ENCODE measurements around the gene VN1R4. TPM values are rescaled to one million over a fixed set of nuclear protein-coding genes. Genes with fewer than 3 reads are reported as not detected.

Gene VN1R4, protein sequence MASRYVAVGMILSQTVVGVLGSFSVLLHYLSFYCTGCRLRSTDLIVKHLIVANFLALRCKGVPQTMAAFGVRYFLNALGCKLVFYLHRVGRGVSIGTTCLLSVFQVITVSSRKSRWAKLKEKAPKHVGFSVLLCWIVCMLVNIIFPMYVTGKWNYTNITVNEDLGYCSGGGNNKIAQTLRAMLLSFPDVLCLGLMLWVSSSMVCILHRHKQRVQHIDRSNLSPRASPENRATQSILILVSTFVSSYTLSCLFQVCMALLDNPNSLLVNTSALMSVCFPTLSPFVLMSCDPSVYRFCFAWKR
- total RNA-seq, result not detected in 2 replicates

DNA sequence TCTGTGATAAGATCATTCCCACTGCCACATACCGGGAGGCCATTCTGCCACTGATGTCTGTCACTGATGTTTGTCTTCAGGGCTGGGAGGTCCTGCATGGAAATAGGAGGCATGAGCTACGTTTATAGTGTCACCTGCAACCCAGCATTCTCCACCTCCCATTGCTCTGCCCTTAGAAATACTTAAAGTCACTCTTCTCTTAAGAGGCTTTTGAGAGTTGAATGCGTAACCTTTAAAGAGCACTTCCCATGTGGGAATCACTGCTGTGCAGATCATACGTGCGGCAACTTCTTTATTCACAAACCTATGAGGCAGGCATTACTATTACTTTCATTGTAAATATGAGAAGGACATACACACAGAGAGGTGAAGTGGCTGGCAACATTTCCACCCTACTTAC lies at the start of gene VN1R4:
Gene VN1R4, minus strand, starts transcription at position 101 of the 400 bp plus-strand sequence. Its CDS starts 58 bp downstream, at position 43.

DNA sequence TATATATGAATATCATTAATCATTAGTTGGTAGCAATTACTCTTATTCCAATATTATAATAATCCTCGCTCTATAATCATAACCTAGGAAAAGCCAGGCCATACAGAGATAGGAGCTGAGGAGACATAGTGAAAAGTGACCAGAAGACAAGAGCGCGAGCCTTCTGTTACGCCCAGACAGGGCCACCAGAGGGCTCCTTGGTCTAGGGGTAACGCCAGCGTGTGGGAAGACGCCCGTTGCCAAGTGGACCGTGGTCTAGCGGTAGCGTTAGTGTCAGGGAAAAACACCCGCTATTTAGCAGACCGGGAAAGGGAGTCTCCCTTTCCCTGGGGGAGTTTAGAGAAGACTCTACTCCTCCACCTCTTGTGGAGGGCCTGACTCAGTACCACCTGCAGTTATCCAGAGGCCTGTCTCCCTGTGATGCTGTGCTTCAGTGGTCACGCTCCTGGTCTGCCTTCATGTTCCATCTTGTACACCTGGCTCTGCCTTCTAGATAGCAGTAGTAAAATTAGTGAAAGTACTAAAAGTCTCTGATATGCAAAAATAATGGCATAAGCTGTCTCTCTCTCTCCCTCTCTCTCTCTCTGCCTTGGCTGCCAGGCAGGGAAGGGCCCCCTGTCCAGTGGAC lies 9.7 kb downstream of the VN1R4 start, which contains the start of gene VN1R2:
Gene VN1R2, plus strand, starts transcription at position 578 of the 628 bp plus-strand sequence. CDS start 84 bp downstream, outside the sequence.

DNA sequence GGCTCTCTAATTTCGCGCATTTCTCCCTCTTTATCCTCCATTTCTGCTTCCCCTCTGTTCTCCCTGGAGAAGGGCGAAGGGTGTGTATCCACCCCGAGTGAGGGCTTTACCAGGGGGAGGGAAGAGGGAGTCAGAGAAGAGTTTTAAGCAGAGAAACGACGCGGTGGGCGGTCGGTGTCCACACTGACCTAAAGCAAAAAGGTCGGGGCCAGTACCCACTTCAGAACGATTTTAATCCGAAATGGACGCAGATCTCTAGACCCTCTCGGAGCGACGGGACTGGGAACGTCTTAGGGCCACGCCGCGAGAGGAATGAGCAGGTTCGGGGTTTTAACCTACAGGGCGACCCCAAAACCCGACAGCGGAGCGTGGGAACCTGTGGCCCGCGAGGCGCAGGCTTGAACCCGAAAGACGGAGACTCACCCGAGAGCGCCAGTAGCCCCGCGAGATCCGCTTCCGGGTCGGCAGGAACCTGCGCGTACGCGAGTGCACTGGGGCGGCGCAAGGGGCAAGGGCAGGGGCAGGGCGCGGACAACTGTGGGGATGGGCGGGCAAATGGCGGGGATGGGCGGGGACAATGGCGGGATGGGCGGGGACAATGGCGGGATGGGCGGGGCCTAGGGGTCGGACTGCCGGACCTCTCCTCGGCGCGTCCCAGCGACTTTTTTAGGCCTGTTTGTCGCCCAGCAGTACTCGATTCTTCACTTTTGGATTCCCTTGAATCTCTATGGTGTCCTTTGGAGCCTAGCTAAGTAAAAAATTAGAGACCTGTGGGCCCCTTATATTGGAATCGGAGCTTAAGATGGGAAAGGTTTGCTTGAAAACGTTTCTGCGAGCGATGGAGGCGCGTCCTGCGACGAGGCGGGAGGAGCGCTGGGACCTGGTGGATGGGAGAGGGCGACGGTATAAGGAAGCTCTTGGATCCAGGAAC lies 12.8 kb downstream of the VN1R4 start, which contains the start of gene ZNF677:
Gene ZNF677, minus strand, starts transcription at position 463 of the 931 bp plus-strand sequence. CDS start 3,323 bp downstream, outside the sequence.

Other genes with a start within 250 kb of the VN1R4 start
- under 0.01 TPM in 1 of 2 replicates, not detected in the other for gene ERVV-2, start 223.0 kb downstream of the VN1R4 start, total RNA-seq
- gene ZNF160, start 164.3 kb downstream of the VN1R4 start, total RNA-seq, result 27.2 and 43.7 TPM in 2 replicates
- 5.8 and 11.0 TPM in 2 replicates for gene ZNF415, start 134.8 kb downstream of the VN1R4 start, total RNA-seq
- 5.2 and 8.5 TPM in 2 replicates for gene ZNF347, start 108.7 kb downstream of the VN1R4 start, total RNA-seq
- gene ZNF665, start 74.4 kb downstream of the VN1R4 start, total RNA-seq, result 3.6 and 6.8 TPM in 2 replicates
- 9.4 and 19.2 TPM in 2 replicates for gene ZNF677, start 12.8 kb downstream of the VN1R4 start, total RNA-seq
- not detected in 2 replicates for gene VN1R2, start 9.4 kb downstream of the VN1R4 start, total RNA-seq
- 9.6 and 9.9 TPM in 2 replicates for gene ZNF845, start 66.0 kb upstream of the VN1R4 start, total RNA-seq
- 6.9 and 12.7 TPM in 2 replicates for gene ZNF525, start 98.0 kb upstream of the VN1R4 start, total RNA-seq
- gene ZNF765, start 127.4 kb upstream of the VN1R4 start, total RNA-seq, result 14.6 and 16.6 TPM in 2 replicates
- gene ZNF761, start 164.3 kb upstream of the VN1R4 start, total RNA-seq, result 11.7 and 17.5 TPM in 2 replicates
- gene ZNF813, start 200.0 kb upstream of the VN1R4 start, total RNA-seq, result 4.2 and 4.4 TPM in 2 replicates

Measured in regular cardiac myocyte (primary cell).